ENCODE results near the gene GPR146.

DNA sequence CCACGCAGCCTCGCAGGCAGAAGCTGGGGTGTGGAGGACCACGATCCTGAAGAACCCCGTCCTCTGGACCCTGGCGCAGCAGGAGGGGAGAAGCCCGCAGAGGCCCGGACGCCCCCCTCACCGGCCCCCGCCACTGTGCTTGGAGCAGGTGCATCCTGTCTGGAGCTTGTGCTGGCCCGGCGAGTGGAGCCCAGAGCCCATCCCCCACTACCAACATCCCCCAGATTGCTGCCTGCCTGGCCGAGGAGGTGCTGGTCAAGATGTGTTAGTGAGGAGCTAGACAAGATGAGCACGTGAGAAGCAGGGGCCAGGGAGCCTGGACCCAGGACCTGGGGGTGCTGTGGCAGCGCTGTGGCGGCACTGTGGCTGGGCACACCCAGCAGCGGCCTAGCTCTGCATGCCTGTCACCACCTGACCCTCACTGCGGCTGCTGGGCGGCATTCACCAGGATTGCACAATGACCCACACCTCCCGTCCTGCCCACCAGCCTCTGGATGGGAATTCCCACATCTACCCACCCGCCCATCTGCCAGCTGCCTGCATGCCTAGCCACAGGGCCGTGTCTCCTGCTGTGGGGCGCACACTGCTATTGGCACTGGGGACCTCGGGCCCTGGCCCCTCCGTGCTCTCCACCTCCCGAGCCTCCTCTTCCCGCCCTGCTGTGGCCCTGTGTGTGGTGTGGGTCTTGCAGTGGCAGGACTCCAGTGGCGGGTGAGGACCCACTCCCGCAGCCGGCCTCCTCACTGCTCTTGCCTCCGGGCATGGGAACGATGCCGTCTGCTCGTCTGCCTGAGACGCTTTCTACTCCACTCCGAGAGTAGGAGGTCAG lies 11.8 kb downstream of the GPR146 start:
- TF ChIP-seq, protein P1, sequence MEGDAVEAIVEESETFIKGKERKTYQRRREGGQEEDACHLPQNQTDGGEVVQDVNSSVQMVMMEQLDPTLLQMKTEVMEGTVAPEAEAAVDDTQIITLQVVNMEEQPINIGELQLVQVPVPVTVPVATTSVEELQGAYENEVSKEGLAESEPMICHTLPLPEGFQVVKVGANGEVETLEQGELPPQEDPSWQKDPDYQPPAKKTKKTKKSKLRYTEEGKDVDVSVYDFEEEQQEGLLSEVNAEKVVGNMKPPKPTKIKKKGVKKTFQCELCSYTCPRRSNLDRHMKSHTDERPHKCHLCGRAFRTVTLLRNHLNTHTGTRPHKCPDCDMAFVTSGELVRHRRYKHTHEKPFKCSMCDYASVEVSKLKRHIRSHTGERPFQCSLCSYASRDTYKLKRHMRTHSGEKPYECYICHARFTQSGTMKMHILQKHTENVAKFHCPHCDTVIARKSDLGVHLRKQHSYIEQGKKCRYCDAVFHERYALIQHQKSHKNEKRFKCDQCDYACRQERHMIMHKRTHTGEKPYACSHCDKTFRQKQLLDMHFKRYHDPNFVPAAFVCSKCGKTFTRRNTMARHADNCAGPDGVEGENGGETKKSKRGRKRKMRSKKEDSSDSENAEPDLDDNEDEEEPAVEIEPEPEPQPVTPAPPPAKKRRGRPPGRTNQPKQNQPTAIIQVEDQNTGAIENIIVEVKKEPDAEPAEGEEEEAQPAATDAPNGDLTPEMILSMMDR (IDR thresholded peaks at IDR 0.05; ENCODE audit: insufficient read depth, low read length, poor library complexity, severe bottlenecking), result no peak
- no peak for TF ChIP-seq EZH2phosphoT487 (conservative IDR thresholded peaks at IDR 0.05; ENCODE audit: low read length)
